C4-2B (cell line): ENCODE measurements around the gene CHDH.

Source experiments
- H3K27ac ChIP-seq: fragments of 450-650 bp; 2 replicates; pipeline ENCODE4 v1.5.1; 2017
- ZFX ChIP-seq: fragments of 450-650 bp; IDR thresholded peaks from 2 replicates; pipeline ENCODE4 v1.6.1; 2017
- TF ChIP-seq, protein P1 (sequence below): fragments of 450-650 bp; conservative IDR thresholded peaks from 2 replicates; pipeline ENCODE4 v1.5.1; 2017; ENCODE audit warnings: mild to moderate bottlenecking

The CHDH gene

DNA sequence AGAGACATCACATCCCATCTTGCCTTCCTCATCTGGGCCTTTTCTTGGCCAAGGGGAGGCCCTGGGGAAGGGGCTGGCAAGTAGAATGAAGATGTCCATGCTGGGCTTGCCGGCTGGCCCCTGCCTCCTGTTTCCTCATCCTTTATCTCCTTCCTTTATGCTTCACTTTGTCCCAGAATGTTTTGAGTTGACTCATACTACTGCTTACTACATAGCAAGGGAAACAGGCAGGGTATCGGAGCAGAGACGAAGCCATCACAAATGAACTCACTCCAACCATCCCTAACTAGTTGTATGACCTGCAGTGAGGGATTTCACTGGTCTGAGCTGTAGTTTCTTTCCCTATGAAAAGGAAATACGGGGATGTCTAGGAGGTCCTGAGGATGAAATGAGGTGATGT is 66.0 kb downstream of the CHDH start:
- TF ChIP-seq ZFX, result no peak
- no peak overlapping the region for H3K27ac ChIP-seq

DNA sequence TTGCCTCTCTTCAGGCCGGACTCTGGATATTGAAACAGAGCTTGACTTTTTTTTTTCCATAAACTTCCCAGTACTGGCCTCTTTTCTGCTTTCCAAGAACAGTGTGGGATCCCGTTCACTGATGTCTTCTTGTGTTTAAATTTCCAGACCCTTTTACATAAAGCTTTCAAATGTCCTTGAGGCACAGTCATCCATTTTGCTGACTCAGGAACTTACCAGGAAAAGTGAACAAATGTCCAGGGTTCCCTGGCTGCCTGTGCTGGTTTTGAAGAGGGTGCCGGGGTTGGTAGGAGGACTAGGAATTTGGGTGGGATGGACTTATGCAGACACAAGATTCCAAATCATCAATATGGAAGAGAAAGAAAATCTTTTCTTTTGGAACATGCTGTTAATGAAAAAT is 68.1 kb downstream of the CHDH start:
- TF ChIP-seq ZFX, result no peak
- TF ChIP-seq, protein P1, sequence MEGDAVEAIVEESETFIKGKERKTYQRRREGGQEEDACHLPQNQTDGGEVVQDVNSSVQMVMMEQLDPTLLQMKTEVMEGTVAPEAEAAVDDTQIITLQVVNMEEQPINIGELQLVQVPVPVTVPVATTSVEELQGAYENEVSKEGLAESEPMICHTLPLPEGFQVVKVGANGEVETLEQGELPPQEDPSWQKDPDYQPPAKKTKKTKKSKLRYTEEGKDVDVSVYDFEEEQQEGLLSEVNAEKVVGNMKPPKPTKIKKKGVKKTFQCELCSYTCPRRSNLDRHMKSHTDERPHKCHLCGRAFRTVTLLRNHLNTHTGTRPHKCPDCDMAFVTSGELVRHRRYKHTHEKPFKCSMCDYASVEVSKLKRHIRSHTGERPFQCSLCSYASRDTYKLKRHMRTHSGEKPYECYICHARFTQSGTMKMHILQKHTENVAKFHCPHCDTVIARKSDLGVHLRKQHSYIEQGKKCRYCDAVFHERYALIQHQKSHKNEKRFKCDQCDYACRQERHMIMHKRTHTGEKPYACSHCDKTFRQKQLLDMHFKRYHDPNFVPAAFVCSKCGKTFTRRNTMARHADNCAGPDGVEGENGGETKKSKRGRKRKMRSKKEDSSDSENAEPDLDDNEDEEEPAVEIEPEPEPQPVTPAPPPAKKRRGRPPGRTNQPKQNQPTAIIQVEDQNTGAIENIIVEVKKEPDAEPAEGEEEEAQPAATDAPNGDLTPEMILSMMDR, result no peak
- no peak overlapping the region for H3K27ac ChIP-seq

GRCh38 chr3:53777468-53777867 is 68.8 kb downstream of the CHDH start:
- TF ChIP-seq ZFX, result no peak
- TF ChIP-seq, protein P1, result no peak
- no peak overlapping the region for H3K27ac ChIP-seq

GRCh38 chr3:53776494-53777101 is 69.6 kb downstream of the CHDH start:
- H3K27ac ChIP-seq, result no peak overlapping the region

DNA sequence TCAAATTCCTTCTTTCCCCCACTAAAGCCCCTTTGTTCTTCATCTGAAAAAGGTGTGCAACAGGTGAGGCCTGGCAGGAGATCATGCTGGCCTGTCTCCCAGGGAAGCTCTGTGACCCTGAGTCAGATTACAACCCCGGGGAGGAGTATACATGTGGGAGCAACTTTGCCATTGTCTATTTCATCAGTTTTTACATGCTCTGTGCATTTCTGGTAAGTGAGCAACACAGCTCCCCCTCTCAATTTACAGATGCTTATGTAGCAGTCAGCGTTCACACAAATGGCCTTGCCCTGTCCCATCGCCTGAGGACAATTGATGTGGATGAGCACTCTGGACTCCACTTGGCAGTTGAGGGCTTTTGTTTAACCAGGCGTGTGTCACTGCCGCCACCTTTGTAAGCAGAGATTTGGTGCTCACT is 70.4 kb downstream of the CHDH start:
- H3K27ac ChIP-seq, result no peak overlapping the region
- TF ChIP-seq ZFX, result no peak
- TF ChIP-seq, protein P1, result no peak

More at GRCh38 chr3:53776494-53777101, 69.6 kb downstream of the CHDH start:
- no peak for TF ChIP-seq ZFX
- TF ChIP-seq, protein P1, result no peak

DNA sequence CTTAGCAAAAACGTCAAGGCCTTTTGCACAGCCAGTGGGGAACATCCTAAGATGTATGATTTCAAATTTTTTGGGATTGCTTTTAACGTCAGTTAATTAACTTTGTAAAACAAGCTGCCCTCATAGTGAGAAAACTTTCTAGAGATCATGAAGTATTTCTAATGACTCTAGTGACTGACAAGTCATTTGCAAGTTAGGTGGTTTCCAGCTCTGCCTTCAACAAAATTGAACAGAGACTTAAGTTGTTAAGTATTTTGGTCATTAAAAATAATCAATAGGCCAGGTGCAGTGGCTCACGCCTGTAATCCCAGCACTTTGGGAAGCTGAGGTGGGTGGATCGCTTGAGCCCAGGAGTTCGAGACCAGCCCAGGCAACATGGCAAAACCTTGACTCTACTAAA is 71.2 kb downstream of the CHDH start:
- TF ChIP-seq, protein P1, result no peak
- TF ChIP-seq ZFX, result no peak
- no peak overlapping the region for H3K27ac ChIP-seq

GRCh38 chr3:53774414-53774813 is 71.8 kb downstream of the CHDH start:
- TF ChIP-seq, protein P1, result no peak
- no peak for TF ChIP-seq ZFX
- no peak overlapping the region for H3K27ac ChIP-seq

GRCh38 chr3:53773611-53774368 is 72.4 kb downstream of the CHDH start:
- H3K27ac ChIP-seq, result no peak overlapping the region
- TF ChIP-seq ZFX, result no peak
- TF ChIP-seq, protein P1, result no peak
